GM18508 (cell line): ENCODE data around the gene SCARF2.
"Not testable (repeated sequence)": the region's sequence is repeated elsewhere in the genome, so short reads cannot be mapped to it uniquely, and the experiment has no call there.

Source experiments
- ATAC-seq: cut with Tn5 transposase; IDR thresholded peaks from one replicate; pipeline ENCODE4 v1.9.1; 2021; ENCODE audit warnings: moderate number of reproducible peaks; ENCODE audit not compliant: insufficient read depth, unreplicated experiment

SCARF2 gene

DNA sequence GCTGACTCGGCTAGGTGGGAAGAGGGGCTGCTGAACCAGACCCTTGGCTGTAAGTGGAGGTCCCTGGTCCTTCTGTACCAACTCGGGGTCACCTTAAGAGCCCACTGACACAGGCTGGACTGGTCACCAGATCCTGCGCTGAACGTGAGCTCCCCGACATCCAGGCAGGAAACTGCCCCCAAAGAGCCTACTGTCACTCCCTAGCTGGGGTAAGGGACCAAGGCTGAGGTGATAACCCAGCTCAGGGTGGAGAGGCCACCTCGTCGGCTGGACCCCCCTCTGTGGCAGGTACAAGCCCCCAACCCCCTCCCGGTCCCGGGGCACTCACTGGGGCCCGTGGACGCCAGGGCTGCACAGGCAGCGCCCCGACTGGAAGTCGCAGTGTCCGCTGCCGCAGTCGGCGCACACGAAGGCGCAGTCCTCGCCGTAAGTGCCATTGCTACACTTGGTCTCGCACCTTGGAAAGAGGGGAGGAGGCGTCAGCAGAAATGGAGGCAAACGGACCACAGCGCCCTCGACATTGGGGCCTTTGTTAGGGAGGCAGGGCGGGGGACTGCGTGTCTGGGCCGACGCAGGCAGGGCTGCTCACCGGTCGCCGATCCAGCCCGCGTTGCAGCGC is 7.4 kb downstream of the SCARF2 start:
- no peak for ATAC-seq

- no peak for ATAC-seq
Observed at GRCh38 chr22:20429254-20430100, 8.1 kb downstream of the SCARF2 start.

DNA sequence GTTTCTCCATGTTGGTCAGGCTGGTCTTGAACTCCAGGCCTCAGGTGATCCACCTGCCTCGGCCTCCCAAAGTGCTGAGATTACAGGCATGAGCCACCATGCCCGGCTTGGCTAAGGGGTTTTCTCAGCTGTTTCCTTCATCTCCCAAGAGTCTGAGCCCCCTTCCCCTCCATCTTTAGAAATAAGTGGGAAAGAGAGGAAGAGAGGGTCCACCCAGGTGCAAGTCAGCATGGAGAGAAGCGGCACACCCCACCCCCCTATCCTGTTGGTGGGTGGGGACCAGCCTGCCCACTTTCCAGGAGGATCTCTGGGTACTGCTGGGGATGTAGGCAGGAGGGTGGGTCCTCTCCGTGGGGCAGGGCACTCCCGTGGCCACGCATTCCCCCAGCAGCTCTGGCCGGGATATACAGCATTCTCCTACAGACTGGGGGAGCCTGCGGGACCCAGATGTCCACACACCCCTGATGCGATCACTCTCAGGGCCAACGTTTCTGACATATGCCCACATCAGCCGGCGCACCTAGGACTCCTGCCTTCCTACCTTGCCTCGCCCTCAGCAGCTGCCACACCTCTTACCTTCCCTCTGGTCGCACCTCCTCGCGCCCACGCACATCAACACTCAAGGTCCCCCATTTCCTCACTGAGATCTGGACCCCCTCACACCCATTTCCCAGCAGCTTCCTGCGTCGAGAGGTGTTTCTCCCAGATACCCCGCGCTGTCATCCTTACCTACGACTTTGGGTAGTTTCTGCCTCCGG is 8.9 kb downstream of the SCARF2 start:
- no peak for ATAC-seq

DNA sequence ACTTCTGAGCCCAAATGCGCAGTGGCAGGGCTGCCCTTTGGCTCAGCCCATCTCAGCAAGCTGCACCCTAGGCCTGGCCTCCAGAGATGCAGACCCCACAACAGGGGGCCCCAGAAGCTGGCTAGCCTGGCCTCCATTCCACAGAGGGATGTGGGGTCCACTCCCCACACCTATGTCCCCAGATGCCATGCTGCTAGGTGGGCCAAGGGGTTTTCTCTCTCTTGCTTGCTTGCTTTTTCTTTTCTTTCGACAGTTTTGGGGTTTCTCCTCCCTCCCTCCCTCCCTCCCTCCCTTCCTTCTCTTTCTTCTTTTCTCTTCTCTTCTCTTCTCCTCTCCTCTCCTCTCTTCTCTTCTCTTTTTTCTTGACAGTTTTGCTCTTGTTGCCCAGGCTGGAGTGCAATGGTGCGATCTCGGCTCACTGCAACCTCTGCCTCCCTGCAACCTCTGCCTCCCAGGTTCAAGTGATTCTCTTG is 9.6 kb downstream of the SCARF2 start:
- ATAC-seq, result no peak

DNA sequence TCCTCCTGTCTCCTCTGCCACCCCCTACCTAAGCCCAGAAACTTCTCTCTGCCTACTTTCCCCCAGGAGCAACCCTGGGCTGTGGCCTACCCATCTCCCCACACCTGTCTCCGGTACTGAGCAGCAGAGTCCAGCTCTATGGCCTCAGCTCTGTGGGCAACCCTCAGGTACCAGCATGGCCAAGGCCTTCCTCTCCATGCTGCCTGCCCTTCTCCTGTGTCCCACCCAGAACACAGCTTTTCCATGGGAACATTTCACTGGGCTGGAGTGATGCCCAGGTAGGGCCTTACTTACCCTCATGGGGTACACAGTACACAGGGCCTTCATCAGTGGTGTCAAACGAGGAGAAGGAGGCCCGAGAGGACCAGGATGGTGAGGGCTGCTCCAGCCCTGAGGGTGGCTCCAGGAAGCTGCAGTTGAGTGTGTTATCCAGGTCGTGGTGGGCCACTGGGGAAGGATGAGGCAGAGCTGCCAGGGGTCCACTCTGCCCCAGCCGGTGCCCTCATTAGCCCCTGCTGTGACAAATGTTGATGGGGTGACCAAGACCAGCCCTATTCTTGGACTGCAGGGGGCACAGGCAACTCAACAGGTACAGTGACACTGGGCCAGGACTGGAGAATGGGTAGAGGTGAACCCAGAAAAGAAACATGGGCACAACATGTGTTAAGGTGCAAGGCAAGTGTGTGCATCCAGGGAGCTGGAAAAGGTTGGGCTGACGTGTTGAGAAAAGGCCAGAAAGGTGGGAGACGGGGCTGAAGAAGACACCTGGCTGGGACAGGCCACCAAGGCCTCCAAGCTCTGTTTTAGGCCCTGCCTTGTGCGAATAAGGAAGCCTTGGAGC is 10.3 kb downstream of the SCARF2 start:
- ATAC-seq, result no peak

DNA sequence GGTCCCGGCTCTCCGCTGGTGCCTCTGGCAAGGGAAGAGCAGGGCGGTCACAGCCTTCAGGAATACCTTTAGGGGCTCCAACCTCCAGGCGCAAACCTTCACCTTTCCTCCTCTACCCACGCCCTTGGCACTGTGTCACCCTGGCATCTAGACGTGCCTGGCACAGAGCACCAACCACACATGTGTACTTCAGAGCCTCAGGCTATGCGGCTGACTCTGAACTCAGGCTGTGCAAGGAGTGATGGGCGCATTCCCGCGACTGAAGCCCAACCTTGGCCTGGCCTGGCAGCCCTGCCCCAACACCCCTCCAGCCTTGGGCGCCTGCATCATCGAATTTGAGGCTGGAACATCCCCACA is 11.4 kb downstream of the SCARF2 start:
- no peak for ATAC-seq

- no peak for ATAC-seq
Observed at GRCh38 chr22:20425566-20426258, 11.9 kb downstream of the SCARF2 start.

DNA sequence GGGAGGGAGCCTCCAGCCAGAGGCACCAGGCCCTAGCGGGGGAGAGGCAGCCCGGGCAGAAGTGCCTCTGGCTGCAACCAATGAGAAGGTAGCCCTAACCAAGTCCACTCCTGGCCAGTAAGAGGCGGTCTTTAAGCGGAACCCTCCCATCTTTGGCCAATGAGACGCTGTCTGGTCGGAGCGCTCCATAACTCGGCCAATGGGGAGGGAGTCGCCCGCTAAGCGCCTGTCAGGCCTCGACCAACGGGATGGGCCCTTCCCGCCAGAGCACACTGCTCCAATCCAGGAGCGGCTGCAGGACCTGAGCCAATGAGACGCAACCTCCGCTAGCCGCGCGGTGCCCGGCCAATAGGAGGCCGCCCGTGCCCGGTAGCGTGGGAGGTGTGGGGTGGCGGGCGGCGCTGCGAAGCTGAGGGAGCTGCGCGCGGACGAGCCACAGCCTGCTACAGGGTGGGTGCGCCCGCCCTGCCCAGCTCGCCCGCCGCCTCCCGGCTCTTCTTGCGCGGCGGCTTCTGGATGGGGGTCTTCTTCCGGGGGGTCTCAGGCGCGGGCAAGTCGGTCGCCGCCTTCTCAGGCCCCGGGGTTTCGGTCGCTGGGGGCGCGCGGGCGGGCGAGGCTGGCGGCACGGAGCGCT is 12.6 kb downstream of the SCARF2 start:
- ATAC-seq, result no peak

- ATAC-seq, result no peak
Observed at GRCh38 chr22:20424568-20424931, 13.1 kb downstream of the SCARF2 start.

DNA sequence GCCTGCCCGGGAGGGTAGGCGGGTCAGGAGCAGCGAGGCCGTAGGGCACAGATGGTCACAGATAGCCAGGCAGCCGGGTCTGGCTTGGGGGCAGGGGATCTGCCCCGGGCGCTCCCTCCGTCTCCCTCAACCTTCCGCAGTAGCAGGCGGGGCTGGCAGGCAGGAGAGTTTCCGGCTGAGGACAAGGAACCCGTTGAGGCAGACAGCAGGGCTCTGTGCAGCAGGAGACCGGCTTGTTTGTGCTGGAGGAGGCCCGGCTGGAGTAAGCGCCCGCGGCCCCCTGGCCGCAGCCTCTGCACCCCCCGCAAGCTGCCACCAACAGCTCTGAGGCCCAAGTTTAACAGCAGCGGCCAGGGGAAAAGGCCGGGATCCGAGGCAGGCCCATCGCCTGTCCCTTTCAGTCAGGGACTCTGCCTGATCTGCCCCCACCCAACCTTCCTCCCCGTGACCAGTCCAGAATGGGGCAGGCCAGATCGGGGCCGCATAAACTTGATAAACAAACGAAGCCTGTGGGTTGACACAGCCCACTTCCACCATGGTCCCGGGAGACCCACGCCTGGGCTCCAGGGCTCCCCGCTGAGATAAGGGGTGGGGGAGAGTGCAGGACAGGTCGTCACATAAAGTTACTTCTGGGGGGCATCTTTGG is 13.6 kb downstream of the SCARF2 start:
- ATAC-seq, result no peak

DNA sequence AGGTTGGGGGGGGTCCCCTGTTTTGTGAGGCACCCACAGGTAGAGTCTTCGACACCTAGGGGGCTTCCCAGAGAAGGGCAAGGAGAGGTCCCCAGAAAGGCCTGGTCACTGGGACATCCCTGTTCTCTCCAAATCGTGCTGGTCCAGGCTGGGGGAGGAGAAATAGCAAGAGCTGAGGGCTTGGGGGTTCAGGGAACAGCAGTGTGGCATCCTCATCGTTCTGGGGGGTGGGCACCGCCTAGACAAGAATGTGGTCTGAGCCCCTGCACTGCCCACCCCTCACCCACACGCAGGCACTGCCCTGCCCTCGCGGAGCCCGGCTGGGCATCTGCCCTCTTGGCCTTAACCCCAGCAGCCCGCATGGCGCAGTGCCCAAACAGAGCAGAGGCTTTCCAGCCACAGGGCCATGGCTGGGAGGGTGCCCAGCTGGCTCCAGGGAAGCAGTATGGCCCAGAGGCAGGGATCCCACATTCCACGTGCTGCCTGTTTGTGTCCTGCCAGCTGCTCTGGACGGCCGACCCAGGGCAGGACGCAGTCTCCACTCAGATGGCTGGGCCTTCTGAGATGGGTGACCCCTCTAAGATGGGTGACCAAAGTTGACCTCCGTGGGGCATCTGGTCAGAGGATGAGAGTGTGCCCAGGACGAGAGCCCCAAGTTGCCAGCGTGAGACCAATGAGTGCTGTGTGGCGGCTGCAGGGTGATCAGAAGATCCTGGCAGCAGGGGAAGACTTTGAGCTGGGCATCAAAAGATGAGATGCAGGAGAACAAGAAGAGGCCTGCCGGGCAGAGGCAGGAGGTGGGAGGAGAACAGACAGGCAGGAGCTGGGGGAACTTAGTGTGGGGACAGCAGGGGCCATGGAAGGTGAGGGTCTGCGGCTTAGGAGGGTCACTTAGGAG is 14.4 kb downstream of the SCARF2 start:
- ATAC-seq, result no peak

GRCh38 chr22:20422271-20423007 is 15.2 kb downstream of the SCARF2 start:
- no peak for ATAC-seq

GRCh38 chr22:20421507-20421874 is 16.1 kb downstream of the SCARF2 start:
- no peak for ATAC-seq

- no peak for ATAC-seq
Observed at GRCh38 chr22:20420157-20420842, 17.3 kb downstream of the SCARF2 start.

DNA sequence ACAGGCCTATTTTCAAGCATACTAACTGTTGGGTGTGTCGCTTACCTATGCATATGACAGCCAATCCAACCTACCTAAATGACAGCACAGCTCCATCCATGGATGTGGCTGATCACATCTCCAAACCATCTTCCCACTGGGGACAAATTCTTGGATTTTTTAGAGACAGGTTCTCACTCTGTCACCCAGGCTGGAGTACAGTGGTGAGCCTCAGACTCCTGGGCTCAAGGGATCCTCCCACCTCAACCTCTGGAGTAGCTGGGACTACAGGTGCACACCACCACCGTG is 18.0 kb downstream of the SCARF2 start:
- ATAC-seq, result no peak

- no peak for ATAC-seq
Observed at GRCh38 chr22:20418211-20418788, 19.3 kb downstream of the SCARF2 start.

DNA sequence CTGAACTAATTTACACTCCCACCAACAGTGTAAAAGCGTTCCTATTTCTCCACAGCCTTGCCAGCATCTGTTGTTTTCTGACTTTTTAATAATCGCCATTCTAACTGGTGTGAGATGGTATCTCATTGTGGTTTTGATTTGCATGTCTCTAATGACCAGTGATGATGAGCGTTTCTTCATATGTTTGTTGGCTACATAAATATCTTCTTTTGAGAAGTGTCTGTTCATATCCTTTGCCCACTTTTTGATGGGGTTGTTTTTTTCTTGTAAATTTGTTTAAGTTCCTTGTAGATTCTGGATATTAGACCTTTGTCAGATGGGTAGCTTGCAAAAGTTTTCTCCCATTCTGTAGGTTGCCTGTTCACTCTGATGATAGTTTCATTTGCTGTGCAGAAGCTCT is 21.9 kb downstream of the SCARF2 start:
- ATAC-seq, result not testable (repeated sequence)
